ENCODE data around the gene TBC1D1.

- TF ChIP-seq CTCF (IDR thresholded peaks at IDR 0.05) (no peak), POLR2A (IDR thresholded peaks at IDR 0.05) (no peak)
Observed at GRCh38 chr4:38088321-38088720, 197.4 kb downstream of the TBC1D1 start.

All from transverse colon (tissue), 3 donors.